Transverse colon (tissue), 4 donors: ENCODE results near the gene MSX1. TPM values are rescaled to one million over a fixed set of nuclear protein-coding genes. Genes with fewer than 3 reads are reported as not detected.

ENCODE experiments used
- DNase-seq: peaks from one replicate; pipeline ENCODE4 v3.0.0-alpha.2; 2019
- H3K27ac ChIP-seq, 4 donors: fragments of 200-600 bp; sonication (generic); 2 replicates each; pipeline ENCODE4 v1.5.1; 2016 to 2018; ENCODE audit warnings: inconsistent platforms in 4 of 4
- H3K27me3 ChIP-seq: fragments of 200-600 bp; sonication (generic); 2 replicates; pipeline ENCODE4 v1.5.1; 2017; ENCODE audit warnings: inconsistent platforms
- H3K36me3 ChIP-seq, 4 donors: fragments of 200-600 bp; sonication (generic); 2 replicates each; pipeline ENCODE4 v1.5.1; 2017 to 2019; ENCODE audit warnings: inconsistent platforms in 4 of 4
- H3K4me1 ChIP-seq, 4 donors: fragments of 200-600 bp; sonication (generic); 2 replicates each; pipeline ENCODE4 v1.5.1; 2017 to 2020; ENCODE audit warnings: inconsistent platforms in 4 of 4
- H3K4me3 ChIP-seq, 4 donors: fragments of 200-600 bp; sonication (generic); 1 replicate in 1 of 4; 2 replicates in 3 of 4; pipeline versions ENCODE4 v1.5.1 to v1.6.1; 2017 to 2019; ENCODE audit warnings: inconsistent platforms in 4 of 4
- H3K9me3 ChIP-seq, 2 donors: fragments of 200-600 bp; sonication (generic); 2 replicates each; pipeline ENCODE4 v1.5.1; 2017 to 2019; ENCODE audit warnings: inconsistent platforms in 2 of 2
- EP300 ChIP-seq: sonication (generic); formaldehyde crosslinking; IDR thresholded peaks from one replicate; pipeline ENCODE4 v1.6.1; 2017; ENCODE audit warnings: antibody characterized with exemption, low read depth
- POLR2A ChIP-seq: fragments of 450-650 bp; IDR thresholded peaks from one replicate; pipeline ENCODE4 v1.6.1; 2016; ENCODE audit warnings: antibody characterized with exemption, mild to moderate bottlenecking, moderate library complexity
- POLR2AphosphoS5 ChIP-seq, 3 donors: sonication (generic); formaldehyde crosslinking; IDR thresholded peaks; one replicate each; pipeline ENCODE4 v1.6.1; 2016; ENCODE audit warnings: antibody characterized with exemption in 3 of 3
- WGBS, 2 donors: methylation state at CpG; one replicate each; pipeline ENCODE4 v1.1.5; 2018; ENCODE audit warnings: low coverage in 1 of 2; 5-methylcytosine and 5-hydroxymethylcytosine counted together
- in situ Hi-C, 4 donors: fragments of 200-750 bp; cut with MboI; loops; one replicate each; pipeline versions ENCODE4 v1.15.0 to v1.15.1; 2017; ENCODE audit warnings: low sequenced_read_pairs in 3 of 4, low pct_ligation_motif_present in 1 of 4, low pct_unique_long_range_greater_than_20kb in 1 of 4
- intact Hi-C: fragments of 100-400 bp; cut with DNase I; formaldehyde crosslinking; loops from one replicate; pipeline ENCODE4 v1.15.1; 2023; ENCODE audit warnings: low total_unique reads
- total RNA-seq, 4 donors: library from RNA; depleted of rRNA; stranded (reverse); fragments of >200 nt; gene quantifications; one replicate each; pipeline ENCODE4 v1.1.0, GENCODE V29; 2016
- TF ChIP-seq, protein P1 (sequence below), 5 experiments: fragments of 200-600 bp in 3 of 5; fragments of 450-650 bp in 2 of 5; sonication (generic) in 3 of 5; IDR thresholded peaks; 1 replicate in 2 of 5; 2 replicates in 3 of 5; pipeline ENCODE4 v1.5.1; 2016 to 2017; ENCODE audit warnings: antibody characterized with exemption in 5 of 5, inconsistent platforms in 3 of 5, mild to moderate bottlenecking in 2 of 5, moderate library complexity in 1 of 5

The MSX1 gene
- total RNA-seq, 4 donors from 2014 or later: 0.41 TPM; not detected in 3

DNA sequence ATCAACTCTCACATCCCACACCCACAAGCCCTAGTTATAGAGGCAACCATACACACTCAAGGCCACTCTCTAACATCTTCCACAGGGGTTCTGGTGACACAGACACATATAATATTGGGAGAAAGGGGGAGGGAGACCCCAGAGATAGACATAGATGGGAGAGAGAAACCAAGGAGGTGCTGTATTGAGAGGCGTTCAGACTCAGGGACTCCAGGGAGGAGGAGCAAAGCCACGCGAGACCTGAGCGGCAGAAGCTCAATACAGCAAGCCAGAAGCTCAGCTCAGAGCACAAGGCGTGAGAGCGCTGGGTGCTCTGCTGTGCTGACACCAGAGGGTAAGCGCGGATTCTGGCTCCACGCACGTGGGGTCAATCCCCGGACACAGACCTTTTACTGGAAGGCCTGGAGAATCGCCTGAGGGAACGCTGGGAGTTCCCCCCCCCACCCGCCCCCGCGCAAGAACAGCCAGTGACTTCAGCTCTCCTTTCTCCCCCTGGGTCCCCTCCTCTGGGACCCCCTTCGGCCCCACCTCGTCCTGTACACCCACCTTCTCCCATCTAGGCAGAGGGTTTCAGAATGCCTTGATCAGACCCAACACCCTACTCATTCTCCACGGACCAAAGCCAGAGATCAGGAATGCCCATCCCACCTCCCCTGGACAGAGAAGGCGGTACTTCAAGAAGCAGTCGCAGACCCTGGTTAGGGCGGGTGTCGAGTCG lies 8.7 kb downstream of the MSX1 start:
- Histone ChIP-seq H3K27ac (no peak overlapping the region), H3K36me3 (no peaks in the 10 kb centered on the region), H3K4me3 (no peak overlapping the region), H3K27me3 (peaks cover 100% of the 10 kb centered on the region), H3K4me1 (peaks cover 0 to 34% (median 15%) of the 10 kb centered on the region in 4 donors), H3K9me3 (no peaks in the 10 kb centered on the region)
- TF ChIP-seq EP300 (no peak), POLR2A (no peak), POLR2AphosphoS5 (IDR thresholded peaks at IDR 0.05) (no peak)
- TF ChIP-seq, protein P1, sequence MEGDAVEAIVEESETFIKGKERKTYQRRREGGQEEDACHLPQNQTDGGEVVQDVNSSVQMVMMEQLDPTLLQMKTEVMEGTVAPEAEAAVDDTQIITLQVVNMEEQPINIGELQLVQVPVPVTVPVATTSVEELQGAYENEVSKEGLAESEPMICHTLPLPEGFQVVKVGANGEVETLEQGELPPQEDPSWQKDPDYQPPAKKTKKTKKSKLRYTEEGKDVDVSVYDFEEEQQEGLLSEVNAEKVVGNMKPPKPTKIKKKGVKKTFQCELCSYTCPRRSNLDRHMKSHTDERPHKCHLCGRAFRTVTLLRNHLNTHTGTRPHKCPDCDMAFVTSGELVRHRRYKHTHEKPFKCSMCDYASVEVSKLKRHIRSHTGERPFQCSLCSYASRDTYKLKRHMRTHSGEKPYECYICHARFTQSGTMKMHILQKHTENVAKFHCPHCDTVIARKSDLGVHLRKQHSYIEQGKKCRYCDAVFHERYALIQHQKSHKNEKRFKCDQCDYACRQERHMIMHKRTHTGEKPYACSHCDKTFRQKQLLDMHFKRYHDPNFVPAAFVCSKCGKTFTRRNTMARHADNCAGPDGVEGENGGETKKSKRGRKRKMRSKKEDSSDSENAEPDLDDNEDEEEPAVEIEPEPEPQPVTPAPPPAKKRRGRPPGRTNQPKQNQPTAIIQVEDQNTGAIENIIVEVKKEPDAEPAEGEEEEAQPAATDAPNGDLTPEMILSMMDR (IDR thresholded peaks at IDR 0.05): no peak
- DNase-seq: no peak
- in situ Hi-C loops (loop anchor here in 1 of 4 donors (25.0 kb wide), 1 partner anchor 381 kb away; no protein-coding TSS in a partner anchor), intact Hi-C loops (no loop called here)
- 13 to 19% methylated on average over 9 to 24 of the region's 24 CpGs for WGBS, 2 donors

DNA sequence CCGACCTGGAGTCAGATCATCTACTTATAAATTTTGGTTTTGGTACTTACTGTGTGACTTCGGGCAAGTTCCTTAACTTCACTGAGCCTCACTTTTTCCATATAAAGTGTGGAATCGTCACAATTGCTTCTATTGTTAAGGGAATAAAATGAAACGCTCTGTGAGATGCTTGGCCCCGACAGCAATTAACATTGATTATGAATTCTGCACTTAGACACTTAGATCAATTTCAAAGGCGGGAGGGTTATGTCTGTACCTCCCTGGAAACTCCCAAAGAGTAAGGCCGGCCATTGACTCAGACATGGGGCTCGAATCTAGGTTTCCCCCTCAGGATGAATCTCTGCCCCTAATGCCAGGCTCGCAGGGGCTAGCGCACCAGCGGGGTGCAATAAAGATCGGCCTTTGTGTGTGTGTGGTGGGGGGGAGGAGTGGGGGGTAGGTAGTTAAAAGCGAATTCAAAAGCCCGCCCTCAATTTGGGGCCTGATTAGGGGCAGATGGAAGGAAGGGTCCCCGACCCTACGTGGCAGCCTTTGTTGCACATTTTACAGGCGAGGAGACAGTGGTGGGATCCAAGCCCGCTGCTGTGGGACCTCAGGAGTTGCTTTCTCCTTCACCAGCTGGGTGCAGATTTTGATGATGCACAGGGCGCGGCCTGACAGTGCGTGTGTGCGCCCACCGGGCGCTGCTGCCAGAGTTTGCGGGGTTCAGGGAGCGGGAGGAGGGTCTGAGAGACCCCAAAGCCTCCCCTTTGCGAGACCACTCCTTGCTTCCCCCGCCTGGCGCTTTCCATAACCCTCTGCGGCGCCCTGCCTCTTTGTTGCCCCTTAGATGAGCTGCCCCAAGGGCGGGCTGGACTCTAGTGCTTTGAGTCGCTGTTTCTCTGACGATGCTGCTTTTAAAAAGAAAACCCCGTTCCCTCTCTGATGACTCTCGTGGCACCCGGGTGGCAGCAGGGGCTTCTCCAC lies 9.6 kb downstream of the MSX1 start:
- 9 to 11% methylated on average over 7 to 37 of the region's 37 CpGs for WGBS, 2 donors
- no peak for DNase-seq
- Histone ChIP-seq H3K4me1 (peaks cover 0 to 34% (median 15%) of the 10 kb centered on the region in 4 donors), H3K27me3 (peaks cover 100% of the 10 kb centered on the region), H3K36me3 (no peaks in the 10 kb centered on the region), H3K9me3 (no peaks in the 10 kb centered on the region), H3K4me3 (no peak overlapping the region), H3K27ac (no peak overlapping the region)
- in situ Hi-C loops (loop anchor here in 1 of 4 donors (25.0 kb wide), 1 partner anchor 382 kb away; no protein-coding TSS in a partner anchor), intact Hi-C loops (no loop called here)
- TF ChIP-seq POLR2AphosphoS5 (IDR thresholded peaks at IDR 0.05) (no peak), EP300 (no peak), POLR2A (no peak)
- TF ChIP-seq, protein P1 (IDR thresholded peaks at IDR 0.05): no peak

DNA sequence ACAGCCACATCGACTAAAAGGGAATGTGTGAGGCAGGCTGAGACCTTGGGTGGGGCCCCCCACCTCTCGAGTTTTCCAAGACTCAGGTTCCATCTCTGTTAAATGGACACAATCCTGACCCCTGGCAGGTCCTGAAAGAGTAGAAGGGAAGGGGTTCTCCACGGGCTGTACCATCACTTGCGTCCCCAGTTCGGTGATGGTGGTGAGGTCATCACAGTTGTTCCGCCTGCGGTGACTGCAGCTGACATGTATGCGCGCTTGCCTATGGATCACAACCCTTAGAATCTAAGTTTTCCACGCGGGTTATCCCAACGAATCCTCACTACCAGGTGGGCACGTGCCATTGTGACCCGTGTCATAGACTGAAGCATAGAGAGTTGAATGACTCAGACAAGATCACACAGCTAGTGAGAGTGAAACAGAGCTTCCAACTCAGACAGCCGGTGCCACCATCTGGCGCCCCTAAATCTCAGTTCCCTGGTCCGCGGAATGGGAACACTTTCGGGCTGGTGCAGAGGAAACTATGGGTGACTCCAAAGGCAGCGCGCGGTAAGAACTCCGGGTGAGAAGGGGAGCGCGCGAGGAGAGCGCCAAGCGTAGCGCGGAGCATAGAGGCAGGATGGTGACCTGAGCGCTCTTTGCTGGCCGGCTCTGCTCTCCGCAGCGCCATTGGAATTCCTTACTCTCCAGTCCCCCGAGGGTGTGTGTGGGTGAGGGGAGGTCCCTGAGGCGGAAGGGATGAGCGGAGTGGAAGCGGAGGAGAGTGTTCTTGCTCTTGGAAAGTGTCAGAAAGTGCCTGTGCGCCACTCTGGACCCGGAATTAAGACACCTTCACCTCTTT lies 10.5 kb downstream of the MSX1 start:
- intact Hi-C loops: no loop called here
- H3K4me3 ChIP-seq: no peak overlapping the region
- H3K27me3 ChIP-seq: peaks cover 100% of the 10 kb centered on the region
- no peaks in the 10 kb centered on the region for H3K36me3 ChIP-seq
- H3K27ac ChIP-seq: no peak overlapping the region
- no peak for DNase-seq
- 0 to 16% methylated on average over 2 to 36 of the region's 40 CpGs for WGBS, 2 donors
- in situ Hi-C loops: loop anchor here in 1 of 4 donors (25.0 kb wide), 1 partner anchor 383 kb away; no protein-coding TSS in a partner anchor
- no peak for TF ChIP-seq EP300
- TF ChIP-seq, protein P1 (IDR thresholded peaks at IDR 0.05): no peak
- no peak for TF ChIP-seq POLR2AphosphoS5 (IDR thresholded peaks at IDR 0.05)
- no peak for TF ChIP-seq POLR2A
- H3K9me3 ChIP-seq: no peaks in the 10 kb centered on the region
- H3K4me1 ChIP-seq: peaks cover 0 to 31% (median 15%) of the 10 kb centered on the region in 4 donors
